Hepatocyte (in vitro differentiated cells): ENCODE measurements around the gene STPG2. TPM values are rescaled to one million over a fixed set of nuclear protein-coding genes. Genes with fewer than 3 reads are reported as not detected.
A peak's percentile ranks its signal among the peaks of the same experiment; 100 is the strongest.

Experiments used
- DNase-seq: peaks from one replicate; pipeline ENCODE4 v3.0.0-alpha.2; 2016; ENCODE audit warnings: low spot score
- H2AFZ ChIP-seq: fragments of 200-600 bp; sonication (generic); 2 replicates; pipeline ENCODE4 v1.6.0; 2016; ENCODE audit warnings: antibody characterized with exemption, mild to moderate bottlenecking
- H3K27ac ChIP-seq: fragments of 200-600 bp; sonication (generic); 2 replicates; pipeline ENCODE4 v1.5.1; 2016; ENCODE audit warnings: mild to moderate bottlenecking
- H3K27me3 ChIP-seq: fragments of 200-600 bp; sonication (generic); 2 replicates; pipeline ENCODE4 v1.6.1; 2016
- H3K36me3 ChIP-seq: fragments of 200-600 bp; sonication (generic); replicated peaks from 2 replicates; pipeline ENCODE4 v1.5.1; 2016; ENCODE audit warnings: low read depth; ENCODE audit not compliant: insufficient read depth
- H3K4me1 ChIP-seq: fragments of 200-600 bp; sonication (generic); 2 replicates; pipeline ENCODE4 v1.5.1; 2016; ENCODE audit warnings: mild to moderate bottlenecking, moderate library complexity; ENCODE audit not compliant: insufficient read depth
- H3K4me2 ChIP-seq: fragments of 200-600 bp; sonication (generic); 2 replicates; pipeline ENCODE4 v1.6.0; 2016
- H3K4me3 ChIP-seq: fragments of 200-600 bp; sonication (generic); 2 replicates; pipeline ENCODE4 v1.5.1; 2016; ENCODE audit warnings: mild to moderate bottlenecking
- H3K79me2 ChIP-seq: fragments of 200-600 bp; sonication (generic); 2 replicates; pipeline ENCODE4 v1.6.0; 2017; ENCODE audit warnings: mild to moderate bottlenecking
- H3K9me2 ChIP-seq: fragments of 200-600 bp; sonication (generic); replicated peaks from 2 replicates; pipeline ENCODE4 v1.6.0; 2017; ENCODE audit warnings: mild to moderate bottlenecking; ENCODE audit not compliant: insufficient read depth
- H3K9me3 ChIP-seq: fragments of 200-600 bp; sonication (generic); 2 replicates; pipeline ENCODE4 v1.5.1; 2016; ENCODE audit warnings: low read depth, mild to moderate bottlenecking
- H4K20me1 ChIP-seq: fragments of 200-600 bp; sonication (generic); 2 replicates; pipeline ENCODE4 v1.6.0; 2016; ENCODE audit warnings: mild to moderate bottlenecking; ENCODE audit not compliant: insufficient read depth, poor library complexity, severe bottlenecking
- EZH2 ChIP-seq: fragments of 200-600 bp; sonication (generic); IDR thresholded peaks from 2 replicates; pipeline ENCODE4 v1.6.1; 2016; ENCODE audit warnings: antibody characterized with exemption, mild to moderate bottlenecking, borderline replicate concordance
- EZH2phosphoT487 ChIP-seq: fragments of 200-600 bp; sonication (generic); IDR thresholded peaks from one replicate; pipeline ENCODE4 v1.6.1; 2018; ENCODE audit warnings: antibody characterized with exemption, mild to moderate bottlenecking, low read depth, moderate library complexity; ENCODE audit not compliant: unreplicated experiment, severe bottlenecking
- WGBS: methylation state at CpG from one replicate; pipeline ENCODE4 v1.1.6; 2016; ENCODE audit warnings: low lambda C conversion rate; ENCODE audit errors: missing lambda C conversion rate; 5-methylcytosine and 5-hydroxymethylcytosine counted together
- polyA plus RNA-seq: library from polyadenylated mRNA; unstranded; fragments of >200 nt; fragmentation: Nextera tagmentation; extraction: Ambion mirVana; gene quantifications from 2 replicates; pipeline ENCODE4 v1.2.1, GENCODE V29; 2016
- total RNA-seq: library from RNA; depleted of rRNA; stranded (reverse); fragments of >200 nt; gene quantifications from 2 replicates; pipeline ENCODE4 v1.2.3, GENCODE V29; 2014
- TF ChIP-seq, protein P1 (sequence below): fragments of 200-600 bp; sonication (generic); IDR thresholded peaks from 2 replicates; pipeline ENCODE4 v1.5.1; 2016; ENCODE audit warnings: antibody characterized with exemption, mild to moderate bottlenecking; ENCODE audit not compliant: poor library complexity

Gene STPG2
- total and polyA plus RNA-seq, 2 experiments from 2014 or later = 0.17 to 0.98 TPM

DNA sequence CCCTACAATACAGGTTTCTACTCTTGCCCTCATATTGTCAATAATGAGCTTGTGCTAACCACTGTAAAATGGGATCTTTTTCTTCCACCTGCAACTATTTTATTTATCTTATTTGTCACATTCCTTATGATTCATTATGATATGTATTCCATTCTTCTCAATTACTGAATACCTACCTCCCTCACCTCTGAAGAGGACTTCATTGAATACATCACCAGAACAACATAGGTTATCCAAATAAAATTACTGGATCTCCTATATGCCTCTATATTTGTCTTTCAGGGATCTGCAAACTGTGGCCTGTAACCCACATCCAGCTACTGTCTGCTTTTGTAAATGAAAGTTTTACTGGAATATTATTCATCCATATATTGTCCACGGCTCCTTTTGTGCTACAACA is 41.3 kb downstream of the STPG2 start:
- WGBS = 45% methylated on average over 1 of the region's 1 CpG
- Histone ChIP-seq H3K36me3 (no peaks in the 10 kb centered on the region), H3K9me2 (no peaks in the 10 kb centered on the region), H3K79me2 (no peaks in the 10 kb centered on the region), H3K4me1 (no peaks in the 10 kb centered on the region), H3K4me2 (no peak overlapping the region), H3K9me3 (no peaks in the 10 kb centered on the region), H3K27ac (no peak overlapping the region), H2AFZ (no peak overlapping the region), H4K20me1 (no peaks in the 10 kb centered on the region), H3K27me3 (no peaks in the 10 kb centered on the region), H3K4me3 (no peak overlapping the region)
- no peak for DNase-seq
- TF ChIP-seq EZH2 (no peak), EZH2phosphoT487 (no peak)
- TF ChIP-seq, protein P1, sequence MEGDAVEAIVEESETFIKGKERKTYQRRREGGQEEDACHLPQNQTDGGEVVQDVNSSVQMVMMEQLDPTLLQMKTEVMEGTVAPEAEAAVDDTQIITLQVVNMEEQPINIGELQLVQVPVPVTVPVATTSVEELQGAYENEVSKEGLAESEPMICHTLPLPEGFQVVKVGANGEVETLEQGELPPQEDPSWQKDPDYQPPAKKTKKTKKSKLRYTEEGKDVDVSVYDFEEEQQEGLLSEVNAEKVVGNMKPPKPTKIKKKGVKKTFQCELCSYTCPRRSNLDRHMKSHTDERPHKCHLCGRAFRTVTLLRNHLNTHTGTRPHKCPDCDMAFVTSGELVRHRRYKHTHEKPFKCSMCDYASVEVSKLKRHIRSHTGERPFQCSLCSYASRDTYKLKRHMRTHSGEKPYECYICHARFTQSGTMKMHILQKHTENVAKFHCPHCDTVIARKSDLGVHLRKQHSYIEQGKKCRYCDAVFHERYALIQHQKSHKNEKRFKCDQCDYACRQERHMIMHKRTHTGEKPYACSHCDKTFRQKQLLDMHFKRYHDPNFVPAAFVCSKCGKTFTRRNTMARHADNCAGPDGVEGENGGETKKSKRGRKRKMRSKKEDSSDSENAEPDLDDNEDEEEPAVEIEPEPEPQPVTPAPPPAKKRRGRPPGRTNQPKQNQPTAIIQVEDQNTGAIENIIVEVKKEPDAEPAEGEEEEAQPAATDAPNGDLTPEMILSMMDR = no peak

DNA sequence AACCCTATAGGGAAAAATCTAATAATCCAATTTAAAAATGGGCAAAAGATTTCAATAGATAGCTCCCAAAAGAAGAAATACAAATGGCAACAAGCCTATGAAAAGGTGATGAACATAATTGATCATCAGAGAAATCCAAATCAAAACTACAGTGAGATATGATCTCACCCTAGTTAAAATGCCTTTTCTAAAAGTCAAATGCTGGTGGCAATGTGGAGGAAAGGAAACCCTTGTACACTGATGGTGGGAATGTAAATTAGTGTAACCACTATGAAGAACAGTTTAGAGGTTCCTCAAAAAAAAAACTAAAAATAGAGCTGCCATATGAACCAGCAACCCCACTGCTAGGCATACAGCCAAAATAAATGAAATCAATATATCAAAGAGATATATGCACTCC is 44.5 kb downstream of the STPG2 start:
- Histone ChIP-seq H3K9me2 (no peaks in the 10 kb centered on the region), H3K27ac (no peak overlapping the region), H3K9me3 (no peaks in the 10 kb centered on the region), H4K20me1 (no peaks in the 10 kb centered on the region), H3K27me3 (no peaks in the 10 kb centered on the region), H3K79me2 (no peaks in the 10 kb centered on the region), H3K4me3 (no peak overlapping the region), H3K36me3 (no peaks in the 10 kb centered on the region), H2AFZ (no peak overlapping the region), H3K4me2 (no peak overlapping the region), H3K4me1 (peaks cover under 1% of the 10 kb centered on the region)
- no peak for DNase-seq
- no peak for TF ChIP-seq EZH2phosphoT487
- TF ChIP-seq, protein P1 = no peak
- no peak for TF ChIP-seq EZH2

DNA sequence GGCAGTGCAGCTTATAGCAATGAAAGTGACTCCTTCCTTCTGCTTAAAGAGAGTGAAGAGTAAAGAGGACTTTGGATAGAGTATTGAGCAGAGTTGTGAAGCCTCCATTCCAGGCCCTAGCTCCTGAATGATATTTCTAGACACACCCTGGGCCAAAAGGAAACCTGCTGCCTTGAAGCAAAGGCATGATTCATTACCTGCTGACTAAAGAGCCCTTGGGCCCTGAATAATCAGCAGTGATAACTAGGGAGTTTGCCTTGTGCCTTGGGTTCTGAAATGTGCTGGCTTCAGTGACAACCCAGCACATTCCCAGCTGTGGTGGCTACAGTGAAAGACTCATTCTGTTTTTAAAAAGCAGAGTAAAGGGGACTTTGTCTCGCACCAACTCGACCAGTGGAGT is 49.2 kb downstream of the STPG2 start:
- no peak overlapping the region for H2AFZ ChIP-seq

More for the DNA sequence above, 49.2 kb downstream of the STPG2 start:
- H3K4me1 ChIP-seq = peaks cover 5% of the 10 kb centered on the region
- no peaks in the 10 kb centered on the region for H3K9me3 ChIP-seq
- no peaks in the 10 kb centered on the region for H3K27me3 ChIP-seq
- peak overlapping the region; percentile 92 for H3K27ac ChIP-seq
- H3K36me3 ChIP-seq = no peaks in the 10 kb centered on the region
- no peak overlapping the region for H3K4me3 ChIP-seq
- H3K79me2 ChIP-seq = no peaks in the 10 kb centered on the region
- TF ChIP-seq, protein P1 = no peak
- TF ChIP-seq EZH2phosphoT487 = no peak
- TF ChIP-seq EZH2 = no peak
- no peaks in the 10 kb centered on the region for H4K20me1 ChIP-seq
- H3K9me2 ChIP-seq = no peaks in the 10 kb centered on the region
- 92% methylated on average over 2 of the region's 2 CpGs for WGBS
- no peak overlapping the region for H3K4me2 ChIP-seq
- DNase-seq = peak; percentile 45
